ENCODE measurements around the gene PALM3.
A peak's percentile ranks its signal among the peaks of the same experiment; 100 is the strongest.

Gene PALM3

GRCh38 chr19:14006085-14006765 lies 55.7 kb downstream of the PALM3 start, which contains the start of gene RFX1:
RFX1 (minus strand) TSS chr19:14006320; CDS start chr19:13993843, 12,477 bp downstream.
- no peak for TF ChIP-seq CTCF (IDR thresholded peaks at IDR 0.05; ENCODE audit: low read depth, low read length)
- H3K4me3 ChIP-seq (replicated peaks in 1 of 2; ENCODE audit: low read depth in 2 of 2, low read length in 2 of 2) = peak within 1 kb of the TSS; percentile 70 to 73
- DNase-seq (ENCODE audit: low read depth in 2 of 2) = peak; percentile 100

- H3K4me3 ChIP-seq (replicated peaks in 1 of 2; ENCODE audit: low read depth in 2 of 2, low read length in 2 of 2) = peak overlapping the region; percentile 48 to 73
- TF ChIP-seq CTCF (IDR thresholded peaks at IDR 0.05; ENCODE audit: low read depth, low read length) = no peak
Observed at GRCh38 chr19:14005349-14006084, 56.4 kb downstream of the PALM3 start.

GRCh38 chr19:14004619-14005348 lies 57.1 kb downstream of the PALM3 start:
- no peak for TF ChIP-seq CTCF (IDR thresholded peaks at IDR 0.05; ENCODE audit: low read depth, low read length)
- peak in 1 of 2 donors; percentile 33 for DNase-seq (ENCODE audit: low read depth in 2 of 2)
- H3K4me3 ChIP-seq (replicated peaks in 1 of 2; ENCODE audit: low read depth in 2 of 2, low read length in 2 of 2) = peak overlapping the region in 1 of 2 donors; percentile 73

More at GRCh38 chr19:14005349-14006084, 56.4 kb downstream of the PALM3 start:
- peak; percentile 87 to 94 for DNase-seq (ENCODE audit: low read depth in 2 of 2)
